ENCODE results near the gene LMAN1L.

Gene LMAN1L

GRCh38 chr15:74812533-74812932 is at the start of gene LMAN1L:
Gene LMAN1L, plus strand, starts transcription at chr15:74812835. Its CDS starts 20 bp downstream, at chr15:74812855.
- DNase-seq (ENCODE audit: low spot score) = no peak

GRCh38 chr15:74763416-74763815 is 49.2 kb upstream of the LMAN1L start:
- DNase-seq (ENCODE audit: low spot score) = no peak

DNA sequence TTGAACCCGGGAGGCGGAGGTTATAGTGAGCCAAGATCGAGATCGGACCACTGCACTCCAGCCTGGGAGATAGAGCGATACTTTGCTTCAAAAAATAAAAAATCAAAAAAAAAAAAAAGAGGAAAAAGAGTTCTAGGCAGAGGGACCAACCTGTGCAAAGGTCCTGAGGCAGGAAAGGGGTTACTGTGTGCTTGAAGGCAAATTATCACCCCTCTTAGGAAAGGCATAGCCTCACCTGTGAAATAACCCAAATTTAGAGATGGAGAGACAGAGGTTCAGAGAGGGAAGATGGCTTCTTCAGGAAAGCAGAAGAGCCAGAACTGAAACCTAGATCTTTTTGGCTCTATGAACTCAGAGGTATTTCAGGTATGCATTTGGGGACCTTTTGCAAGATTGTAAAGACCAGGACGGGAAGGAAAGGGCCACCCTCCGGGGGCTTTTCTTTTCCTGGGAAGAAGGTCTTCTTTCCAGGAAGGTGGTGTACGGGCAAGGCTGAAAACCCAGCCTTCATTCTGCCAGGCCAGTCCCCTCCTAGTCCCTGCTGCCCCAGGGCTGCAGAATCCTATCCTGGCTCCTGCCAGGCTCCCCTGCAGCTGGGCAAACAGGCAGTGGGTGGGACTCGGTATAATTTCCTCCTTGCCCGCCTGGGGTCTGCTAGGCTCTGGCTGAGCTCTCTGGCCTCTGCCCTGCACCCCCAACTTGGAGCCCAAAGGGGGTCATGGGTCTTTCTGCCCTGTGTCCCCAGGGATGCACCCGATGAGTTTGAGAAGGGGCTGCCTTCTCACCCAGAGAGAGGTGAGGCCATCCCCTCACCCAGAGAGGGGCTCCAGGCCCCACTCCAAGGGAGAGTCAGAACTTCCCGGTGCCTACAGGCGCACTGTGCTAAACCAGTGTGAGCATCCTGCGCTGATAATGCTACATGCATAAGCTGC is 45.2 kb upstream of the LMAN1L start:
- DNase-seq (ENCODE audit: low spot score) = no peak

- no peak for DNase-seq (ENCODE audit: low spot score)
These were observed 44.4 kb upstream of the LMAN1L start for GRCh38 chr15:74768099-74768770.

GRCh38 chr15:74768771-74769342 is 43.8 kb upstream of the LMAN1L start:
- DNase-seq (ENCODE audit: low spot score) = peak; percentile 69

- DNase-seq (ENCODE audit: low spot score) = no peak
These were observed 43.1 kb upstream of the LMAN1L start for GRCh38 chr15:74769463-74770025.

DNA sequence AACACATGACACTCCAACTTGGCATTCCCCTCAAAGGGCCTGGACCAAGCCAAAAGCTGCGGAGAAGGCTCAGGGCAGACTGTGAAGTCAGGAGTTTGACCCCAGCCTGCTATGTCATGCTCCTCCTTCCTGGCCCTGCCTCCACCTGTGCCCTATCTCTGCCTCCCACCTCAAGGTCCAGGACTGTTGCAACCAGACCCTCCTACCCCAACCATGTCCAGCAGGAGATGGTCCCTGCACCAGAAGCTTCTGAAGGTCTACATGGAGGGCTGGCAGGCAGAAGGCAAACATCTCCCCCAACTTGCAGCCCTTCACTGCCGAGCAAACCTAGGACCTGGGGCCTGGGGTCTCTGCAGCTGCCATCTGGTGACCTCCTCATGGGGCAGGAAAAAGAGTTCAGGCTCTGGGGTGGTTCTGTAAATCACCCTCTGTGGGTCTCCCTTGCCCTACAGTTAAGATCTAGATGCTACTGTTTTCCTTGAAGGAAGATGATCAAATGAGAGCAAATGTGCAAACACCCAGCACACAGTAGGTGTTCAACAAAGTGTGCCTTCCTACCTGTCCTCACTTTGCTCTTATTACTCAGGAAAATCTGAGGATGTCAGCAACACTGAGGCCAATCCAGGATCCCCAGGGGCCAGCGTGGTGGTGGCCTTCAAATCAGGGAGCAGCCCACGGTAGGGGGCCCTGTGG is 42.3 kb upstream of the LMAN1L start:
- DNase-seq (ENCODE audit: low spot score) = no peak

- no peak for DNase-seq (ENCODE audit: low spot score)
These were observed 39.3 kb upstream of the LMAN1L start for GRCh38 chr15:74773329-74773728.

- DNase-seq (ENCODE audit: low spot score) = no peak
These were observed 38.8 kb upstream of the LMAN1L start for GRCh38 chr15:74773731-74774252.

DNA sequence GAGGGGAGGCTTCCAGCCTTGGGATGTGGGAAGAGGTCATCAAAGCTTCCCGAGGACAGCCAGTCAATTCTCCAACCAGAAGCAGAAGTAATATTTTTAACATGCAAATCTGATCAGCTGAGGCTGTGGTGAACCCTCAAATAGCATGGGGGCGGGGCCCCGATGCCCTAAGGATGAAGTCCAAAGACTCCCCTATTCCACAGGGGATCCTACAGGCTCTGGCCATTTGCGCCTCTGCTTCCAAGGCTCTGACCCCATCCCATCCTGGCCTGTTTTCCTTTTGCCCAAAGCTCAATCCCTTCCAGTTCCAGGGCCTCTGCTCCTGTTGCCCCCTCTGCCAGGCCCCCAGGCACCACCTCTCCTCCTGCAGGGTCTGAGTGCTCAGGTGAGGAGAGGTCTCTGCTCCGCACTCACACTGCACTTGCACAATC is 37.5 kb upstream of the LMAN1L start:
- no peak for DNase-seq (ENCODE audit: low spot score)

- DNase-seq (ENCODE audit: low spot score) = no peak
These were observed 36.7 kb upstream of the LMAN1L start for GRCh38 chr15:74775894-74776293.

GRCh38 chr15:74776821-74777768 is 35.5 kb upstream of the LMAN1L start:
- DNase-seq (ENCODE audit: low spot score) = no peak

- no peak for DNase-seq (ENCODE audit: low spot score)
These were observed 34.7 kb upstream of the LMAN1L start for GRCh38 chr15:74777769-74778598.

DNA sequence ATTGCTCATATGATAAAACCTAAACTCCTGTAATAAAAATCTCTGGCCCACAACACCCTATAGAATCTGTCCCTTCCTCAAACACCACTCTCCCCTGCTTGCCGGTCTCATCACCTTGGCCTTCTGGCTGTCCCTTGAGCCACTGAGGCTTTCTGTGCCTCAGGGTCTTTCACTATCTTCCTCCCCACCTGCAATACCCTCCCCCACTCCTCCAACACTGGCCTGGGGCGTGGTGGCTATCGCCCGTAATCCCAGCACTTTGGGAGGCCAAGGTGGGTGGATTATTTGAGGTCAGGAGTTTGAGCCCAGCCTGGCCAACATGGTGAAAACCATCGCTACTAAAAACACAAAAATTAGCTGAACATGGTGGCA is 34.0 kb upstream of the LMAN1L start:
- no peak for DNase-seq (ENCODE audit: low spot score)

GRCh38 chr15:74779162-74779648 is 33.4 kb upstream of the LMAN1L start:
- no peak for DNase-seq (ENCODE audit: low spot score)

- peak; percentile 32 for DNase-seq (ENCODE audit: low spot score)
These were observed 31.9 kb upstream of the LMAN1L start for GRCh38 chr15:74780523-74781430.

DNA sequence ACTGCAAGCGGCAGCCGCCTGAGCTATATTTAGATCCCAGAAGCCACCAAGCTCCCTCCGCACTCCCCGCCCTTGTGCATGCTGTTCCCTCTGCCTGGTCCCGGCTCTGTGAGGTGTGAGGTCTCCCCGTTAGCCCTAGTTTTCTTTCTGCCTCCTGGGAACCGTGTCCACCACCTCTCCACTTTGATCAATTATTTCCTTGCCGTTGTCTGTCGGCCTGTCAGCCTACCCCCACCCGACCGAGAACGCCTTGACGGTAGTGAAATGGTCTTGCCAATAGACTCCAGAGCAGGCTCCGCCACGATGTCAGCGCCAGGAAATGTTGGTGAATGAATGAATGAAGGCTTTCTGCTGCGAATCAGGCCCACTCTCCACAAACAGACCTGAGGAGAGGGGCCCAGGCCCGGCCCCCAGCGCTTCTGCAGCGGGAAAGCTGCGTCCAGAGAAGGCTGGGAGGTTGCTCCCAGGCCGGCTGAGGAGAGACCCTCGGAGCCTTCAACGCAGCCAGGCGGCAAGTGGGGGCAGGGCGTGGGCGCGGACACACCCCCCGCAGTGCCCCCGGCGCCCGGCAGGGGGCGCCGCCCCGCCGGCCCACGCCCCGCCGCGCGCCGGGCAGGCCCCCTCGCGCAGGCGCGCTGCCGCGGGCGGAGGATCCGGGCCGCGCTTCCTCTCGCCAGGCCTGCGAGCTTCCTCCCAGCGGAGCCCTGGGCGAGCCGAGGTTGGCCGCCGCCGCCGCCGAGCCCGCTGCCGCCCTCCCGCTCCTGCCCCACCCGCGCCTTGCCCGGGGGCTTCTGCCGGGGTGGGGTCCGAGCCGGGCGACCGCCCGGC is 31.0 kb upstream of the LMAN1L start, which contains the start of gene CSK:
CSK (plus strand) TSS at position 650 of the 828 bp plus-strand sequence. CDS start 16,218 bp downstream, outside the sequence.
- DNase-seq (ENCODE audit: low spot score) = peak; percentile 72

Data from RKO (cell line).